Kidney glomerular epithelial cell (primary cell): ENCODE measurements around the gene PEPD.

ENCODE experiments used
- DNase-seq: peaks from one replicate; lab custom pipeline; 2025; lab: John Stamatoyannopoulos, UW

Gene PEPD

DNA sequence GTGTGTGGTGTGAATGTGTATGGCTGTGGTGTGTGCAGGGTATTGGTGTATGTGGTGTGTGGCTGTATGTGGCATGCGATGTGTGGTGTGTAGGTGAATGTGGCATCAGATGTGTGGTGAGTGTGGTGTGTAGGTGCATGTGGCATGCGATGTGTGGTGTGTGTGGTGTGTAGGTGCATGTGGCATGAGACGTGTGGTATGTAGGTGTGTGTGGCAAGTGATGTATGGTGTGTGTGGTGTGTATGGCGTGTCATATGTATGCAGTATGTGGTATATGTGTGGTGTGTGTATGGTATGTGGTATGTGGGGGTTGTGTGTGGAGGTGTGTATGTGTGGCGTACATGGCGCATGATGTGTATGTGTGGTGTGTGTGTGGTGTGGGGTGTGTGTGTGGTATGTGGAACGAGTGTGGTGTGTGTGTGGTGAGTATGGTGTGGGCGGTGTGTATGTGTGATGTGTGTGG is 63.4 kb downstream of the PEPD start:
- DNase-seq: no peak

DNA sequence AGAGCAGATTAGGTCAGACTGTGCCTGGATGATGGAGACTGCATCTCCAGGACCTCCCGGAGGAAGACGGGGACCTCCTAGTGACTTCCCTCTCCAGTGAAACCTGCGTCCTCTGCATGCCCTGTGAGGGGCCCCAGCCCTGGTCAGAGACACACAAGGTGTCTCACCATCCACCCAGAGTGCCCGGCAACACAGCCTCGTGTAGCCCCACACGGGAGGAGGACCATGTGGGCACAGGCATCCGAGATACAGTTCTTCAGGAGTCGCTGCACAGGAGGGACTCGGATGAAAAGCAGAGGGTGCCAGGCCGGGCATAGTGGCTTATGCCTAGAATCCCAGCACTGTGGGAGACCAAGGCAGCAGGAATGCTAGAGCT is 64.8 kb downstream of the PEPD start:
- no peak for DNase-seq

DNA sequence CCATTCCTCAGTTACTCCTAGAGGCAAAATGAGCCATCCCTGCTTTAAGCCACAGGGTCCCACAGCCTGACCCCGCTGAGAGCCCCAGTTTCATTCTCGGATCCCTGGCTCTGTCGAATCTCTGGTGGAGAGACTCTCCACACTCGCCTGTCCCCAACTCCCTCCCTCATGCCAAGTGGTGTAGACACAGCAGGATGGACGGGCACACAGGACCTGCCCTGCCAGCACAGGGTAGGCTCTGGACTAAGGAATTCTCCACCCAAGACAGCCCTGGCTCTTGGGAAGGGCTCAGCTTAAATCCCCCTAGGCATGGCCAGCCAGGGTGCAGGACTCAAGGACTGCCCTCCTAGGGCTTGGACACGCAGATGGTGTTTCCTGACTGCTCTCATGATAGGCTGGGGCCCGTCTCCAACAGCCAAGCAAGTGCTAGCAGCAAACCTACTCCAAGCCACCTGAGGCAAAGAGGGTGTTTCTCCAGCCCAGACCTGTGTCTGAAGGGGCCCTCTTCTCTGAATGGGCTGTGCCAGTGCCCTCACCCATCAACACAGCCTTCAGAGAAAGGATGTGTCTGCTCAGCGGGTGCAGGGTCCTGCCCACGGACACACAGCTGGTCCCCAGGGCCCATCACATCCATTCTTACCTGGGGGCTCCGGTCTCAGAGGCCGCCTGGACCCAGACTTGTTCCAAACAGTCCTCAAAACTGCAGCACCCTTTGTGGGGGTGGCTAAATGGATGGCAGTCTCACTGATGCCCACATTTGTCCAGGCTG is 65.3 kb downstream of the PEPD start:
- no peak for DNase-seq

DNA sequence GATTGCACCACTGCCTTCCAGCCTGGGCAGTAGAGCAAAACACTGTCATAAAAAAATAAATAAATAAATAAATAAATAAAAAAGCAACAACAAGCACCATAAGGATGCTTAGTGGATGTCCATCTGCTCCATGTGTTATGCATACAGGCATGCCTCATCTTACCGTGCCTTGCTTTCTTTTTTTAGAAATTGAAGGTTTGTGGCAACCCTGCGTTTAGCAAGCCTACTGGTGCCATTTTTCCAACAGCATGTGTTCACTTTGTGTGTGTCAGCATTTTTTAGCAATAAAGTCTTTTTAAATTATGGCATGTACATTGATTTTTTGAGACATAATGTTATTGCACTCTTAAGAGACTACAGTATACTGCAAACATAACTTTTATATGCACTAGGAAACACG is 68.3 kb downstream of the PEPD start:
- no peak for DNase-seq

DNA sequence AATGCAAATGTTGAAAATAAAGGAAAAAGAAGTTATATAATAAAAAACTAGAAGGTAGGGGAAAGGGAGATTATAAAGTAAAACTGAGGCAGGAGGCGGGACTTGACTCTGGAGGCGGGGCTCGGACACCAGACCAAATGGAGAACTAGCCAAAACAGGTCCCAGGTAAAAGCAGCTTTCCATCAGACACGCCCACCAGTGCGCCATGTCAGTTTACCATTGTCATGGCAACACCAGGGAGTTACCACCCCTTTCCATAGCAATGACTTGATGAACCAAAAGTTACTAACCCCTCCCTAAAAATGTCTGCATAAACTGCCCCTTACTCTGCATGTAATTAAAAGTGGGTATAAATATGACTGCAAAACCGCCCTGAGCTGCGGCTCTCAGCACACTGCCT is 70.9 kb downstream of the PEPD start:
- no peak for DNase-seq

DNA sequence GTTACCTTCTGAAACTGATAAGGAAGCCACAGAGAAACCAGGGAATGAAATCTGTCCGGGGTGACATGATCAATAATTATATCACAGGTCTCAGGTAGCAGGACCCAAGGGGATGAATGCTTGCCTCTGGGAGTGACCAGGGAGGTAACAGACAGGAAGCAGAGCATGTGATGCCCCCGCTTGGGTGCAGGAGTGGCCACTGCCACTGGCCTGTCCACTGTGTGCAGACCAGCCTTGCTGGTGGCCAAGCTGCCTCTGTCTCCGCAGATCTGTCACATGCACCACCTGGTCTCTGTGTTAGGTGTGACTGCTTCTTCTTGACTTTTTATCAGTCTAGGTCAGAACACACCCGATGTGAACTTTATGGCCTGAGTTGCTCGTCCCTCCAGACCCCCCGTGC is 71.8 kb downstream of the PEPD start:
- no peak for DNase-seq

DNA sequence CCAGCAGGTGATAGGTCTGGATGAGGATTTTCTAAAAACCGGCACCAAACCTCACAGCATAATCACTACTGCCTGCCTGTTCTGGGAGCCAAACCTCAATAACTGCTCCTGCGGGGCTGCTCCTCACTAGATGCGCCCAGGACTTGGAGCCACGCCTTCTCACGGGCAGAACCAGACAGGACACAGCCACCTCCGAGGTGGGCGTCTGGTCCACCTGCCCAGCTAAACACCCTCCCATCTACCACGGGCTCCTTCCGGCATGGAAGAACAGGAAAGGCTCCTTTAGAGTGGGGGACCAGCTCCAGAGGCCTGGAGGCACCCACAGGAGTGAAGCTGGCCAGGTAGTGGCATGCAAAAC is 73.5 kb downstream of the PEPD start:
- DNase-seq: no peak

DNA sequence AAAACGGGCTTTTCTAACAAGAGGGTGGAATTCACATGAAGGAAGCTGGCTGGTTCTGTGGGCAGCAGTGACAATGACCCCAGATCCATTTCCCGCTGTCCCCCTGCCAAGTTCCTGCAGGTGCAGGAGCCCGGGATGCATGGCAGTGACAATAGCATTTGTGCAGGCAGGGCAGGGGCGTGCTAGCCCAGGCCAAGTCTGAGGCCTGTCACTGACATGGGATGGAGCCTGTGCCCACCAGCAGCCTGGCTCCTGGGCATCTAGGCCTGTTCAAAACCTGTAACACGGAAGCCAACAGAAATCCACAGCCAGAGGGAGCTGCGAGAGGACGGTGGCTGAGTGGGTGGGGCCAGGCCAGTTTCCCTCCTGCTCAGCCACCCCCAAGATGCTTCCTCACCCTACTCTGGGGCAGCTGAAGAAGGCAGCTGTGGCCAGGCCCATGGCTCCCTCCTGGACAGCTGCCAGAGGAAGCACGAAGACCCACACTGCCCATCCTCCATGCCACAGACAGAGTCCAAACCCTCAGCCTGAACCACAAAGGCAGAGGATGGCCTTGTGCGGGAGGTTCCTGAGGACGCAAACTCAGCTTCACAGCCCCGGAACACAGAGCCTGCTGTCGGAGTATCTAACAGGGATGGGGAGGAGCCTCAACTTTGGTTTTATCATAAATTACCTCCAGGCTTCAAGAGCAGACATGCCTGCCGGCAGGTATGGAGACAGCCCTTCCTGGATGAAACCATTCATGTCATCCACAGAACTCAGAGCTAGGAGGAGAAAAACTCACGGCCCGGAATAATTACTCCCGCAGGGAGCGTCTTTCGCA is 74.0 kb downstream of the PEPD start:
- no peak for DNase-seq

DNA sequence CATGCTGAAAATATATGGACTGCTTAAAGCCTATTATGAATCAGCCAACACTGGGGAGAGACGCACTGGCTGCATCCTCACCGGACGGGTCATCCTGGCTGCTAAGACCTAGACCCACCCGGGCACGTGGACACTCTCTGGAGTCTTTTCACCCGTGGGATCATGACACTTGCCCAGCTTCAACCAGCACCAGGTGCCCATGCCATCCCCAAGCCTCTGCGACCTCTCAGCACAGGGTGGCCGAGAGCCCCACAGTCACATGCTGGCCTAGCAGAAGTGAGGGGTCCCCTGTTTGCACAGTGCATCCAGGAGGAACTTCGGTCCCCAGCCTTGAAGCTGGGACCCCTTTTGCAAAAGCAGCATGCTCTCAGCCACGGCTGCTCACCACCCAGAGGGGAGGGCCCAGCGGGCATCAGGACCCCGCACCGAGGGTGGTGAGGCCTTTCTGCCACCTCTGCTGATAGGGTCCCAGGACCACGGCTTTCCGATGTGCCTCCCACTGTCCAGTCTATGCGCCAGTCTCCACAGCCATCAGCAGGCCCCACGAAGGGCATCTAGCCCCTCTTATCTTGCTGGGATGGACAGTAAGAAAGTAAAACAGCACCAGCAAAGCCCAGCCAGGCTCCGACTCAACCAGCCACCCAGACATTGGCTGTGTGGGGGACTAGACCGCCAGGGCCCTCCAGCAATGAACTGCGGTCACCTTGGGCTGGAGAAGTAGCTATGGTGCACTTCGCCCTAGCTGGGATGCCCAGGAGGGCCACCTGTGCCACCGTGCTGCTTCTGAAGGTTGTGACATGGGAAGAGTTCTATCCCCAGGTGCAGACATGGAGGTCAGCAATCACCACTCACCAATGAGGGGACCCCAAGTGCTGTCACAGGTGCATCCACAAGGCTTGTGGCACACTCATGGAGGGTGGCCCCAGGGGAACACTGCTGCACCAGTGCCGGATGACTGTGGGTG is 75.0 kb downstream of the PEPD start:
- DNase-seq: no peak

DNA sequence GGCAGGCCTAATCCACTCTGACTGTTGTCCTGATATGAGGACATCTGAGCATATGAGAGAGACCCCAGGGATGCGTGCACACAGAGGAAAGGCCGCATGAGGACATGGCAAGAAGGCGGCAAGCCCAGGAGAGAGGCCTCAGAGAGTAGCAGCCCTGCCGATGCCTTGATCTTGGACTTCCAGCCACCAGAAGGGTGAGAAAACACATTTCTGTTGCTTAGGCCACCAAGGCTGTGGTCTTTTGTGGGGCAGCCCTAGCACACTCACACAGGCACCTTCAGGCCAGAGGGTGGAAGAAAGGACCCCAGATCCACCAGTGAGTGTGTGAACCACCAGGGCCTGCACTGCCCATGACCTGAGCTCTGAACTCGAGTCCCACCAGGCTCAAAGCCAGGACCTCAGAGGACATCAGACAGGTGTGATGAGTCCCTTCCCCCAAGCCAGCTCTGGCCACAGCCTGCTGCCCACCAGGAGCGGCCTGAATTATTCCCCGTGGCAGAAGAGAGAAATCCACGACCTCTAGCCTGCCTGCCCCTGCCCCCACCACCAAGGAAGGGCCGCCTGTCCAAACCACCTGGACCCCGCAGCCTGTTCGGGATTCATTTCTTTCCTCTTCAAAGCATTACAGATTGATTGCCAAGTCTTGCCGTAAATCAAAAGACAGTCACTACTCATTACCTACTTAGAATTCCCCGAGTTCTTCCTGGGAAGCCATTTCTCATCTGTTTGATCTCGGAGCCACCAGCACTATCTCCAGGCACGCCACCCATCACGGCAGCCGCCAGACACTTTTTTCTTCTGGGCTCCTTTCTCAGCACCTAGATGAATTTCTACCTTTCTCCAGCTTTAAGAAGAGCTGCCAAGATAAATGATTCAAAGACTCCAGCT is 75.9 kb downstream of the PEPD start:
- no peak for DNase-seq

DNA sequence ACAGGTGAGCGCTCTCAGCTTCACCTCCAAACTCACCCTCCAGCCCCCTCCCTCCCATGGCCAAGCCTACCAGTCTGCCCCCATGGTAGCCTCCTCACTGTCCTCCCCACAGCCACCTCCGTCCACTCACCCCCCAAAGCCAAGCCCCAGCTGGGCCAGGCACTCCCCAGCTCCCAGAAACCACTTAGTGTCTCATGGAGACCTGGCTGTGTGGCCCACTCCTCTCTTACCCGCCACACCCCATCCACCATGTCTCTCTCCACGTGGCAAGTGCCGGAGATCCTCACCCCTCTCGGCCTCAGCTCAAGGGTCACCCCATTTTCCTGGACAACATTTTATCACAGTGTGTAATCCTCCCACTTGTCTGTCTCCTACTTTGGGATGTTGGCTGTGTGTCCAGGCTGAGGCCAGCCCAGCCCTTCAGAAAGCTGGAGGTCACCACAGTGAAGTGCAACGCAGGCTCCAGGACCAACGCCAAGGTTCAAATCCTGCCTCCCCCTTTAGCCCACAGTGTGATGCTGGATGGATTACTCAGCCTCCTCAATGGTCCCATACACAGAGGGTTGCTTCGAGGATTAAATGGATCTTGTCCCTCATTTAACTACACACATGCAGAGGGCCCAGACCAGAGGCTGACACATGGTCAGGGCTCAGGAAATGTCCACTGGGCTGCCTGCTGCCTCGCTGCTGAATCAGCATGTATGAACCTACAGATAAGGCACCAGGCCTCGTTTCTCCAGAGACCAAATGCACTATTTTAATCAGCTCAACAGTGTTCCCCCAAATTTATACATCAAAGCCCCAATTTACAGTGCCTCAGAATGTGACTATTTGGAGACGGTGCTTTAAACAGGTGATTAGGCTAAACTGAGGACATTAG is 76.8 kb downstream of the PEPD start:
- DNase-seq: no peak

DNA sequence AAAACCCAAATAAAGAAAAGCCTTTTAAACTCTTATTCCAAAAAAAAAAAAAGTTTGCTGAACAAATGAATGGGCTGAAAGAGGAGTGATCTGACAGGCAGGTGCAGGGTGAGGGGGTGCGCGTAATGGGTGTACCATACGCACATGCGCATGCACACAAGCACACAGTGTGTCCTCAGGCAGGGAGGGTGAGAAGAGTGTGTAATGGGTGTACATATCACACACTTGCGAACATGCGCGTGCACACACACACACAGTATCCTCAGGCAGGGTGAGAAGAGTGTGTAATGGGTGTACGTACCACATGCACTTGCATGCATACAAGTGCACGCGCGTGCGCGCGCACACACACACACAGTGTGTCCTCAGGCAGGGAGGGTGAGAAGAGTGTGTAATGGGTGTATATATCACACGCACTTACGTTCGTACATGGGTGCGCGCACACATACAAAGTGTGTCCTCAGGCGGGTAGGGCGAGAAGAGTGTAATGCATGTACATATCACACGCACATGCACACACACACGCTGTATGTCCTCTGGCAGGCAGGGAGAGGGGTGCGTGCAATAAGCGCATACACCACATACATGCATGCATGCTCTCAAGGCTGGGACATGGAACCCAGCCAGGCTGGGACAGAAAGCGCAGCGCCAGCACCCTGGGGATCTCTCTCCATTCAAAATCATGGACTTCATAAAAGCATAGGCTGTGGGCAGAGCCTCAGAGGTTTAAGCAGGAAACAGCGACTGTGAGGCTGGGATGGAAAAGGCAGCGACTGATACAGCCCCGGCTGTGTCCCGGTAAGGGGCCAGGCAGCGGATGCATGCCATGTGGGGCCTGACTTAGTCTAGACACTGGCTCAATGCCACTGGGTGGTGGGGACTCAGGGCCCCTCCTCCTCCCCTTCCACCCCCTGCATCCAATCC is 77.7 kb downstream of the PEPD start:
- DNase-seq: no peak

DNA sequence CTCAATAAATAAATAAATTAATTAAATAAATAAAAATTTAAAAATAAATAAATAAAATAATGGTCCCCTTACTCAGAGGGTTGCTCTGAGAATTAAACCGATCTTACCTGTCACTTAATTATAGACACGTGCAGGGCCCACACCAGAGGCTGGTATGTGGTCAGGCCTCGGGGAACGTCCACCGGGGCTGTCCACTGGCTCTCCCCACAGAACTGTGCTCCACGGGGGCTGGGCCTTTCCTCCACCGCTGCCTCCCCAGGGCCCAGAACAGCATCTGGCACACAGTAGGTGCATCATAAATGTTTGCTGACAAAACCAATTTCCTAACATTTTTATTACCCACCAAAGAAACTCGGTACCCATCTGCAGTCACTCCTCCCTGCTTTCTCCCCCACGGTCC is 78.9 kb downstream of the PEPD start:
- no peak for DNase-seq

DNA sequence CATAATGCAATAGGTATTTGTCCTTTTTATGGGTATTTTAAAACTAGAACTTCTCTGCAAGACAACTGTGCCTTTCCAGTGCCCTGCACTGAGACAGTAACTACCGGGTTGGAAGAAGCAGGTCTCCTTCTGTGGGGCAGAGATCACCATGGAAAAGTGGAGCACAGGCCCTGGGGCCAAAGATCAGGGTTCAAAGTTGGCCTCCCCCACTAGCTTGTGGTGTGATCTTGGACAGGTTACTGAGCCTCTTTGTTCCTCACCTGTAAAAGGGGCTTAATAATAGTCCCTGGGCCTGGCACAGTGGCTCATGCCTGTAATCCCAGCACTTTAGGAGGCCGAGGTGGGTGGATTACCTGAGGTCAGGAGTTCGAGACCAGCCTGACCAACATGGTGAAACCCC is 79.8 kb downstream of the PEPD start:
- DNase-seq: no peak

DNA sequence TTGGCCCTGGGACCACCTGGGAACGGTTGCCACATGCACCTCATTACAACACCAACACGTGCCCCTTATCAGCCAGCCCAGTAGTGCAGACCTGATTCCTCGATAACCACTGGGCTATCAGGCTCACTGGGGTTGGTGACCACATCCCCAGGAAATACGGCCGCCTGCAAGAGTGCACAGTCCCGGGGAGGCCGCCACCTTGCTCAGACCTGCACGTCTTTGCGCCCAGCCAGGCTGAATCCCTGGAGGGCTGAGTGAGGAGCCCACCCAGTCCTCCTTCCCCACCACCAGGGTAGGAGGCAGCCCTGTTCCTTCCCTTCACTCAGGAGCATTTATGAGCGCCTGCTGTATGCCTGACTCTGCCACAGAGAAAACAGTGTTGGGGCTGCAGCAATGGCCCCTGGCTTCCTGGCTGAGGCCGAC is 80.3 kb downstream of the PEPD start:
- DNase-seq: no peak

DNA sequence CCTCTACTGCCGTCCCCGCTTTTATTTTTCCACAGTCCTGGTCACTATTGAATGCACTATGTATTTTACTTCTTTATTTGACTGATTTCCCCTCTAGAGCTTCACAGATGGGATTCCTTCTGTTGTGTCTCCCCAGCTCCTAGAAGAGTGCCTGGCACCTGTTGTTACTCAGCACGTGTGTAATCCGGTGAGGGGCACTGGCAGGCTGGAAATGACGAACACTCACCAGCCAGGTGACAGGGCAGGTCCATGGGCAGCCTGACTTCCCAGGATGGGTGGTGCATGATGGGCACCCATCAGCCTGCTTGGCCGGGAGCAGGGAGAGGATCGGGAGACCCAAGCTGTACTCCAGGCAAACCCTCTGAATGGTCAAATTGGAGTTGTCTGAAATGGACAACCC is 80.9 kb downstream of the PEPD start:
- DNase-seq: no peak

DNA sequence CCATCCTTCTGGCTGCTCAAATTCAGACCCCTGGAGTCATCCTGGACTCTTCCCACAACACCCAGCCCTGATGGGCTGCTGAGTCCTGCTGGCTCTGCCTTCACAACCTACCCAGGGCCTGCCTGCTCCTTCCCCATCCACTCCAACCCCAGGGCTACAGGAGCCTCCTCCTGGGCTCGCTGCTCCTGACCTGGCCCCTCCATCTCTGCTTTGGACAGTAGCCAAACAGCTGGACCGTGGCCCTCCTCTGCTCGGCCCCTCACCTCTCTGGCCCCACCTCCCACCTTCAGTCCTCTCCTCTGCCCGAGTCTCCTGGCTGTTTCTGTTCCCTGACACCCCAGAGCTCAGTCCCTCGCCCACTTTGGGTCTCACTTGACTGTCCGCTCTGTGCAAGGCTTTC is 81.3 kb downstream of the PEPD start:
- no peak for DNase-seq

DNA sequence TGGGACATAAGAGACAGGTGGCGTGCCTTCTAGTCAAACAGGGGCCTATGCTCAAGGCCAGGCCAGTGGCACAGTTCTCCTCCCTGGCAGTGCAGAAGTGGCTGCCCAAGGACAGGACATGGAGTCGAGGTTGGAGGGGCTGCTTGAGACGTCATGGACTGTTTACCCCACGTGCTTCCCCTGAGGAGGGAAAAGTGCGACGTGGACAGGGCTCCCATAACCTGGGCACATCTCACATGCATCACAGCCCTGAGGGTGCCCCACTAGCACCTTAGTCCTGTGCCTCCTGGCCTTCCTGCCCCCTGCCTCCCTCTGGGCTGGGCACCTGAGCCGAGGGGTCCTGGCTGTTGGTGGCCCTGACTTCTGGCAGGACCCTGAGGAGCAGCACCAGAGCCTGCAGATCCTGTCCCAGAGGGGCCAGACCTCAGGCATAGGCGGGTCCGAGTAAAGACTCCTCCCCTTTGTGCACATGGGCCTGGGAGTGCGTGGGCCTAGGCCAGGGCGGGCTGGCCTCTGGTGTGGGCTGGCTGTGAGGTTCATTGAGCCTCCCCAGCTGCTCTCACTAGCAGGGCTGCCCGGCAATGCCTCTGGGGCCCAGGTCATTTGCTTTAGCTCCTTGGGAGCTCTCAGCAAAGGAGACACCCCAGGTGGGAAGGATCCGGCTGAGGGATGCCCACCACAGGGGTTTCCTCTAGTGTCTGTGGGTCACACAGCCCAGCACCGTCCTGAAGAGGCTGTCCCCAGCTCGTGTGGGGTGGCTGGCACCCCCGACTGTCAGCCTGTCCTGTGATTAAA is 82.4 kb downstream of the PEPD start:
- DNase-seq: no peak
